ENCODE results near the gene RAB4A. TPM values are rescaled to one million over a fixed set of nuclear protein-coding genes. Genes with fewer than 3 reads are reported as not detected.

Gene RAB4A
- total RNA-seq, 6 donors from 2014 or later = 16.8 to 68.6 (median 42.4) TPM

DNA sequence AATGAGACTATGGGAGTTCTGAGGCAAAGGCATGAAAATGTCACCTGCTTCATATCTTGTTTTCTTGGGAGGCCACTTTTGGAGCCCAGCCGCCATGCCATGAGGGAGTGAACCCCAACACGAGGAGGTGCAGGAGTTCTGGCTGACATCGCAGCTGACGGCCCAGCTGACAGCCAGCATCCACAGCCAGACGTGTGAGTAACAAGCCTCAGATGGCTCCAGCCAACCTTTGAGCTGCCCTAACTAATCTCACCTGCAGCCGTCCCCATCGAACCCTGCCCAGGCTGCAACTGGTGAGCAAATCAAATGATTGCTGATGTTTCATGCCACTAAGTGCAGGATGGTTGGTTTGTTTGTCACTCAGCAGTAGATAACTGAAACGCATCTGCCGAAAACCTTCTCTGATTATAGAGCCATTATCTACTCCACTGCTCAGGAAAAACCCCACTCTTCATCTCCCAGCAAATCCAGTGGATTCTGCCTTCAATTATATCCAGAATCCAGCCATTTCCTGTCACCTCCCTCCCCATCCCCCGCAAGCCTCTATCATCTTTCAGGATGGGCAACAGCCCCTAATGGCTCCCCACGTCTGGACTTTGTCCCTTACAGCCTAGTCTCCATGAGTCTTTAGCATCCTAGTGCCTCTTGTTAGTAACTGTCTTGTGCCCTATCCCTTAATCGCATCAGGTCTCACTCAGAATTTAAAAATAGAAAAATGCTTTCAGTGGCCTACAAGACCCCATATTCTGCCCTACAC, 18.5 kb upstream of the RAB4A start:
- Histone ChIP-seq H3K27ac (no peak overlapping the region), H3K4me3 (no peak overlapping the region), H3K36me3 (no peaks in the 10 kb centered on the region), H3K4me1 (peaks cover 0 to 5% (median 1%) of the 10 kb centered on the region in 4 donors), H3K9me3 (no peaks in the 10 kb centered on the region), H3K27me3 (no peaks in the 10 kb centered on the region)
- TF ChIP-seq POLR2AphosphoS5 (IDR thresholded peaks at IDR 0.05) (no peak), POLR2A (IDR thresholded peaks at IDR 0.05) (no peak), EP300 (IDR thresholded peaks at IDR 0.05) (no peak)
- TF ChIP-seq, protein P1, sequence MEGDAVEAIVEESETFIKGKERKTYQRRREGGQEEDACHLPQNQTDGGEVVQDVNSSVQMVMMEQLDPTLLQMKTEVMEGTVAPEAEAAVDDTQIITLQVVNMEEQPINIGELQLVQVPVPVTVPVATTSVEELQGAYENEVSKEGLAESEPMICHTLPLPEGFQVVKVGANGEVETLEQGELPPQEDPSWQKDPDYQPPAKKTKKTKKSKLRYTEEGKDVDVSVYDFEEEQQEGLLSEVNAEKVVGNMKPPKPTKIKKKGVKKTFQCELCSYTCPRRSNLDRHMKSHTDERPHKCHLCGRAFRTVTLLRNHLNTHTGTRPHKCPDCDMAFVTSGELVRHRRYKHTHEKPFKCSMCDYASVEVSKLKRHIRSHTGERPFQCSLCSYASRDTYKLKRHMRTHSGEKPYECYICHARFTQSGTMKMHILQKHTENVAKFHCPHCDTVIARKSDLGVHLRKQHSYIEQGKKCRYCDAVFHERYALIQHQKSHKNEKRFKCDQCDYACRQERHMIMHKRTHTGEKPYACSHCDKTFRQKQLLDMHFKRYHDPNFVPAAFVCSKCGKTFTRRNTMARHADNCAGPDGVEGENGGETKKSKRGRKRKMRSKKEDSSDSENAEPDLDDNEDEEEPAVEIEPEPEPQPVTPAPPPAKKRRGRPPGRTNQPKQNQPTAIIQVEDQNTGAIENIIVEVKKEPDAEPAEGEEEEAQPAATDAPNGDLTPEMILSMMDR (IDR thresholded peaks at IDR 0.05) = no peak
- no peak for DNase-seq
- no peak for ATAC-seq (ENCODE audit: low FRiP score in 2 of 2)
- 71 to 87% methylated on average over 10 to 12 of the region's 12 CpGs for WGBS, 2 donors

DNA sequence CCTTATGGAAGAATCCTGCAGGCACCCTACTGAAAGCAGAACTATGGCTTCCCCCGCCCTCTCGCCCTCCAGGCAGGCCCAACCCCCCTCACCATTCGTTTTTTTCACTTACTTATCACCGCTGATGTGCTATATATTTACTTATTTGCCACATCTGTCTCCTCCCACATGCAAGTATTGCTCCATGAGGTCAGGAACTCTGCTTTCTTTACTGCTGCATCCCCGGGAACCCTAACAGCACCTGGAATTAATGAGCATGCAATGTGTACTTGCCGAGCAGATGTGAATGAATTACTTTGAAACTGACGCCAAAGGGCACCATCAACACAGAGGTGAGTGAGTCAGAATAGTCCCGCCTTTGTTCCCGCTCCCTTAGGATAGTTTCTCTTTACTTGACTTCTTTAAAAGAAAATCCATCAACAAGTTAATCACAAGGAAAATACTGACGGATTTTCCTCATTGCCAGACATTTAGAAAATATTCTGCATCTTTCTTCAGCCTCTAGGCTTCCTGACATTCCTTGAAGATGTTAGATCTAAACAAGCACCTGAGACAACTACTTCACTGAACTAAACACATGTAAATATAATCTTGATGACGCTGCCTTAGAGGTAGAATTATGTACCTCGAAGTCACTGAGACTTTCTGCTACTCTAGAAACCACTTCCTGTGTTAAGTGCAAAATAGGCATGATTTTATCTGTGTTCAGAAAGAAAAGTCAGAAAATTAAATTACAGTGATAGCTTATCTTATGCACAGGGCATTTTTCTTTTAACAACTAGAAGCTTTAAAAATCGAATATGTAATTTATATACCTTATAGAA, 17.5 kb upstream of the RAB4A start:
- H3K36me3 ChIP-seq = no peaks in the 10 kb centered on the region
- H3K4me3 ChIP-seq = no peak overlapping the region
- 34 to 39% methylated on average over 13 of the region's 13 CpGs for WGBS, 2 donors
- no peaks in the 10 kb centered on the region for H3K9me3 ChIP-seq
- no peak for DNase-seq
- no peaks in the 10 kb centered on the region for H3K27me3 ChIP-seq
- H3K27ac ChIP-seq = no peak overlapping the region
- peak in 1 of 2 donors; percentile 20 for ATAC-seq (ENCODE audit: low FRiP score in 2 of 2)
- H3K4me1 ChIP-seq = peaks cover 3 to 12% (median 5%) of the 10 kb centered on the region in 4 donors
- TF ChIP-seq POLR2AphosphoS5 (IDR thresholded peaks at IDR 0.05) (no peak), EP300 (IDR thresholded peaks at IDR 0.05) (no peak), POLR2A (IDR thresholded peaks at IDR 0.05) (no peak)
- TF ChIP-seq, protein P1 (IDR thresholded peaks at IDR 0.05) = no peak

DNA sequence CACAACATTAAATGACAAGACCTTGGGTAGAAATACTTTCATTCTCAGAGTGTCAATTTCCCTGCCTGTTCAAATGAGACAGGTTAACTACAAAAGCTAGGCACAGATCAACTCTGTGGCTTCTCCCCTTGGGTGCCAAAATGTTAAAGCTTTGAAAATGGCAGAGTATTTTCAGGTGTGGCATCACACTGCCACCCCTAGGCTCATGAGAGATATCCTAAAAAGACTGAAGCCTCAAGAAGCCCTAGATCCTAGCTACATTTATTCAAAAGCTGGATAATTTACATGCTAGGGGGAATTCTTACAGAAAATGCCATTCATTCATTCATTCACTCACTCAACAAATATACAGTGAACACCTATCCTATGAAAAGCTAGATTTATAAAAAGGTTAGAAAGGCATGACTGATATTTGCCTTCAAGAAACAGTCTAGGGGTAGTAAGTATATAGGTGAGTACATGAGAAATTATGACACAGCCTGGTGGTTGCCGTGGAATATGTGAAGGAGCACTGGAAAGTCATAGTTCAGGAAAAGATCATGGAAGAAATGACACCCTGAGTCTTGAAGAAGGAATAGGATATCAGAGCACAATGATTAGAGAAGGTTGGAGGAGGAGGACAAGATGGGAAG, 15.9 kb upstream of the RAB4A start:
- H3K9me3 ChIP-seq = no peaks in the 10 kb centered on the region
- H3K4me1 ChIP-seq = peaks cover 5 to 11% (median 7%) of the 10 kb centered on the region in 4 donors
- TF ChIP-seq POLR2AphosphoS5 (IDR thresholded peaks at IDR 0.05) = no peak
- TF ChIP-seq, protein P1 (IDR thresholded peaks at IDR 0.05) = peak in 2 of 6 experiments; percentile 32 to 35
- no peaks in the 10 kb centered on the region for H3K36me3 ChIP-seq
- H3K27me3 ChIP-seq = no peaks in the 10 kb centered on the region
- H3K4me3 ChIP-seq = no peak overlapping the region
- H3K27ac ChIP-seq = no peak overlapping the region
- 74 to 77% methylated on average over 1 of the region's 1 CpG for WGBS, 2 donors
- no peak for ATAC-seq (ENCODE audit: low FRiP score in 2 of 2)
- DNase-seq = no peak

DNA sequence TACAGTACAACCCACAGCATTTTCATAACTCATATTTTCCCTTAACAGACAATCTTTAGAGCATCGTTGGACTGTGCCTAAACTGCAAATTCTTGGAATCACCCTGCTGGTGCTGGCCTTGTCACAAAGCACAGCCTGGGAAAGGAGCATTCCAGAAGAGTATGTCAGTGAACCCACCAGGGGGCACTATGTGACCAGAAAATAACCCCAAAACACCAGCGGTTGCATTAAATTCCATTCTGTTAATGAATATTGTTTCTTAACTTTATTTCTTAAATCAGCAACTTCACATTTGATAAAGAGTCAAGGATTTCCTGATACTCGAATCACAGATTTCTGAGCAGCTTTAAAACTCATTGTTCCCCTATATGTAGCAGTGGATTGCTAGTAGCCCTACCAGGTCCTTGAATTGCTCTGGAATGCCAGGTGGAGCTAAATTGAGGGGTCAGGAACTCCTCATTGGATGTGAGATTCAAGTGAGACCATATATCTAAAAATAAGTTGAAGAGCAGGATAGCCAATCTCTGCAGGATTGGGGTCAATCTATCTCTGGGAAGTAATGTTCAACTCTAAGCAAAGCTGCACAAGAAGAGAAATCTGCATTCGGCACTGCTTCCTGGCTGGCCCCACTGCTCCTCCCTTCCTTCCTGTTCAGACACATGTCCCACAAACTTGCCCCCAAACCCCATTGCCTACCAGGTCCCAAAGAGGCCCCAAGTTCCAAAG, 12.7 kb upstream of the RAB4A start:
- Histone ChIP-seq H3K27ac (no peak overlapping the region), H3K4me1 (peaks cover 5 to 11% (median 7%) of the 10 kb centered on the region in 4 donors), H3K4me3 (no peak overlapping the region), H3K27me3 (no peaks in the 10 kb centered on the region), H3K9me3 (no peaks in the 10 kb centered on the region), H3K36me3 (no peaks in the 10 kb centered on the region)
- ATAC-seq (ENCODE audit: low FRiP score in 2 of 2) (peak; percentile 87 to 91), DNase-seq (peak in 1 of 2 donors; percentile 51)
- TF ChIP-seq, protein P1 (IDR thresholded peaks at IDR 0.05) = peak; percentile 58 to 83 (median 78)
- TF ChIP-seq POLR2A (IDR thresholded peaks at IDR 0.05) = no peak
- 3 to 14% methylated on average over 4 of the region's 4 CpGs for WGBS, 2 donors

All from upper lobe of left lung (tissue), 6 donors.